ENCODE measurements around the gene RUVBL1.
A peak's percentile ranks its signal among the peaks of the same experiment; 100 is the strongest.

GRCh38 chr3:128068156-128068620 lies 55.4 kb downstream of the RUVBL1 start:
- TF ChIP-seq EGR1 (IDR thresholded peaks at IDR 0.05; ENCODE audit: borderline replicate concordance in 1 of 2, low read depth in 2 of 2, low read length in 2 of 2) (no peak), CTCF (IDR thresholded peaks at IDR 0.05 in 2 of 3, conservative IDR thresholded peaks at IDR 0.05 in 1 of 3; ENCODE audit: control insufficient read depth in 2 of 3, extremely low read depth in 1 of 3, insufficient read depth in 1 of 3, low read depth in 3 of 3, low read length in 3 of 3) (peak; percentile 52 to 70 (median 52); a peak in 5 of 6 replicates), POLR2A (IDR thresholded peaks at IDR 0.05; ENCODE audit: low read depth, low read length) (peak; percentile 60; the same call in 1 of the 2 replicates), IKZF1 (conservative IDR thresholded peaks at IDR 0.05) (no peak), EP300 (IDR thresholded peaks at IDR 0.05; ENCODE audit: borderline replicate concordance in 1 of 2, control insufficient read depth in 1 of 2, low read depth in 2 of 2, low read length in 2 of 2) (no peak), CEBPB (IDR thresholded peaks at IDR 0.05; ENCODE audit: borderline replicate concordance in 1 of 2, low read depth in 2 of 2, low read length in 2 of 2) (no peak), MXI1 (IDR thresholded peaks at IDR 0.05; ENCODE audit: low read depth, low read length) (no peak), ZZZ3 (IDR thresholded peaks at IDR 0.05; ENCODE audit: control insufficient read depth, insufficient read length, low read depth) (no peak)
- TF ChIP-seq, protein P1, sequence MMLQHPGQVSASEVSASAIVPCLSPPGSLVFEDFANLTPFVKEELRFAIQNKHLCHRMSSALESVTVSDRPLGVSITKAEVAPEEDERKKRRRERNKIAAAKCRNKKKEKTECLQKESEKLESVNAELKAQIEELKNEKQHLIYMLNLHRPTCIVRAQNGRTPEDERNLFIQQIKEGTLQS (IDR thresholded peaks at IDR 0.05; ENCODE audit: borderline replicate concordance, extremely low read depth, low read depth, low read length): no peak
